HG03103 (cell line): ENCODE measurements around the gene TREML1.
"Not testable (repeated sequence)": the region's sequence is repeated elsewhere in the genome, so short reads cannot be mapped to it uniquely, and the experiment has no call there.

Experiments
- ATAC-seq: cut with Tn5 transposase; IDR thresholded peaks from one replicate; pipeline ENCODE4 v1.9.1; 2021; ENCODE audit warnings: low read depth; ENCODE audit not compliant: unreplicated experiment

TREML1 gene

DNA sequence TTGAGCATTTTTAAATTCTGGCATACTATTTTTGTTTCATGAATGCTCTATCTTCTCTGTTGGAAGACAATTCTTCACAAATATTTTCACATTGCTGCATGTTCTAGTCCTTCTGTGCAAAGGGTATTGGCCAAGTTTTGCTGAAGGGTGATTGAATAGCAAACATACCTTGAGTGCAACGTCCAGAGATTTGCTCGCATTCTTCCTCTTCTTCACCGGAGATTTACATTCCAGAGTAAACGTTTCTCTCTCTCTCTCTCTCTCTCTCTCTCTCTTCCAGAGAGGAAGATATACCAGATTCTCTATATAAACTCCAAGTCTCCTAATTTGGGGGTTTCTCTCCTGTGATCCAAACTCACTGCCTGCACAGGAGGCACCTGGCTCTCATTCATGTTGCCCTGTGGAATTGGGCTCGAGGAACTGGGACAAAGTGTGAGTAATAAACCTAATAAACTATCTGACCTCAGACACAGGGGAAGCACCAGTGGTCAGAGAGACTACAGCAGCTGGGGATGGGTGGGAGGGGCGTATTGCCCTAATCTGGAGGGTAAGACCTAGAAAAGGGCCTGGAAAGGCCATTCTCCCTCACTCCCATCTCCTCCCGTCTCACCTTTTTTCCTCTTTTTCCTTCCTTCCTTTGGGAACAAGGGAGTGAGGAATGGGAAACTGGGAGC lies 1.1 kb upstream of the TREML1 start:
- no peak for ATAC-seq

- ATAC-seq: no peak
Measured at GRCh38 chr6:41153451-41153850, 696 bp downstream of the TREML1 start.

- ATAC-seq: no peak
Measured at GRCh38 chr6:41150671-41151070, 3.5 kb downstream of the TREML1 start.

DNA sequence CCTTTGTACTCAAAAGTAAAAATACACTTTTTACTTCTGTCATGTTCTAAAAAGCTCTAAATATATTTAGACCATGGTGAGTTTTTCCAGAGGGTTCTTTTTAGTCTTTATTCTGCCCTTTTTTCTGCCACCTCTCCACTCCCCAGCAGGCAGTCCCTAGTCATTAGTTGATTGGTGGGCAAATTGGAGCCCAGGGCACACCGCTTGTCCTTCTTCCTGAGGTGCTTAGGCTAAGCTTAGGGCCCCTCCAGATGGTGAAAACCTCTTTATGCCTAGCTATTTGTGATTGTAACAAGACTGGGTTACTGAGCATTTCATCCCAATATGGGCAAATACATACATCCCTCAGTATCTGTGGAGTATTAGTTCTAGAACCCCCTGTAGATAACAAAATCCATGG lies 6.2 kb downstream of the TREML1 start:
- ATAC-seq: no peak

DNA sequence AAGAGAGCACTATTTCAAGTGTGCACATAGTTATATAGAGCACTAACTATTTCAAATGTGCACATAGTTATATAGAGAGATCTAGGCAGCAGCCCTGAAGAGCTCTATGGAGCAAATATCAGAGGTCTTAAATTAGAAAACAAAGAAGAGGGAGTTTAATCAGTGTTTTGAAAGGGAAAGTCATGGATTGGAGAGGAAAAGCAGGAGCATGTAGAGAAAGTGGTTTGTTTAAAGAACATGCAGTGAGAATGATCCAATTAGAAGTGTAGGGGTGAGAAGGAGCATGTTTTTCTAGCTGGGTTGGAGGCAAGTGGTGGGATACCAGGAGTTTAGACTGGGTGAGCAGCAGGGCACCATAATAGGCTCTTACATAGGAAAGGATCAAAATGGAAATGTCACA lies 17.2 kb downstream of the TREML1 start:
- ATAC-seq: no peak

DNA sequence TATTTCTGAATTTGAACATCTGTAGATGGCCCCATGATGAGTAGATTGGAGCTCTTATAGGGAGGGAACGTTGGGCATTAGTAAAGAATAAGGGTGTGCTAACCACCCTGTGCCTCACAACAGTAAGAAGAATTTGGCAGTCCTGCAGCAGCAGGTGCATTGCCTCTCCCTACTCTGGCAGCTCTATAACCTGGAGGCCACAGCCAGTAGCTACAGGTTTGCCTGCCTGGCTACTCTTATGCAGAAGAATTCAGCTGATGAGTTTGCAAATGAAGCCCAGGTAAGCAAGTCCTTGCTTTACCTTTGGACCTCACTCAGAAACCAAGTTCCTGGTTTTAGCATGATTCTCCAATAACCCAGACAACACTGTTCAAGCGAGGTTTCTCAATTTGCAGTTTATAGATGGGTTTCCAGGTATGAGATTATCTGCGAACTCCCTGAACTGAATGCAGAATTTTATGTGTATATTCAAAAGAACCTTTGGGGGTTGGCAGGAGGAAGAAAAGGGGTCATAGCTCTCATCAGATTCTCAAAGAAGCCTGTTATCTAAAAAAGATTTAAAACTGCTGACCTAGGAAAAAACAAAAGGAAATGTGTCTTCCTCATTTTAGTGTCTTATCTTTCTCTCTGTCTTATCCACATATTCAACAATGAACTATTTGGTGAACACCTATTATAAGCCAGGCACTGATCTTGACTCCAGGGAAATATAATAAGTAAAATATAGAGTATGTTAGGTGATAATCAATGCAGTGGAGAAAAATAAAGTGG lies 18.9 kb downstream of the TREML1 start:
- no peak for ATAC-seq

DNA sequence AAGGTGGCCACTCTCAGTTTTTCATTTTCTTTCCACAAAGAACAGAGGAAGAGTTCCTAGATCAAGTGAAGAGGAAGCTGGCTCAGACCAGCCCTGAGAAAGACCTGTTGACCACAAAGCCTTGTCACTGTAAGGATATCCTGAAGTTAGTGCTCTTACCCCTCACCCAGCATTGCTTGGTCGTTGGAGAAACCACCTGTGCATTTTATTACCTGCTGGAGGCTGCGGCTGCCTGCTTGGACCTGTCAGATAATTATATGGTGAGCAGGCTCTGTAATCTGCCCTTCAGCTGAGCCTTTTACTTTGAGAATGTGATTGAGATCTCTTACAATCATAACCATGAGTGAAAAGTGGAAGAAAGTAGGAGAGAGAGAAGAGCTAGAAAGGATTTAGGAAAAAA lies 21.9 kb downstream of the TREML1 start:
- ATAC-seq: no peak

- ATAC-seq: no peak
Measured at GRCh38 chr6:41125282-41125681, 28.9 kb downstream of the TREML1 start.

DNA sequence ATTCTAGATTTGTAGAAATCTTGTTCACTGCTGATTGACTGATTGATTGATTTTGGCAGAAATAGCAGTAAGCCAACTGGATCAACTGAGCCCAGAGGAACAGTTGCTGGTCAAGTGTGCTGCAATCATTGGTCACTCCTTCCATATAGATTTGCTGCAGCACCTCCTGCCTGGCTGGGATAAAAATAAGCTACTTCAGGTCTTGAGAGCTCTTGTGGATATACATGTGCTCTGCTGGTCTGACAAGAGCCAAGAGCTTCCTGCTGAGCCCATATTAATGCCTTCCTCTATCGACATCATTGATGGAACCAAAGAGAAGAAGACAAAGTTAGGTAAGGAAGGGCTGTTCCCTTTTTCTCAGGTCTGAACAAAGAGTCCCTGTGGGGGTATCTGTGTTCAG lies 31.2 kb downstream of the TREML1 start:
- no peak for ATAC-seq

DNA sequence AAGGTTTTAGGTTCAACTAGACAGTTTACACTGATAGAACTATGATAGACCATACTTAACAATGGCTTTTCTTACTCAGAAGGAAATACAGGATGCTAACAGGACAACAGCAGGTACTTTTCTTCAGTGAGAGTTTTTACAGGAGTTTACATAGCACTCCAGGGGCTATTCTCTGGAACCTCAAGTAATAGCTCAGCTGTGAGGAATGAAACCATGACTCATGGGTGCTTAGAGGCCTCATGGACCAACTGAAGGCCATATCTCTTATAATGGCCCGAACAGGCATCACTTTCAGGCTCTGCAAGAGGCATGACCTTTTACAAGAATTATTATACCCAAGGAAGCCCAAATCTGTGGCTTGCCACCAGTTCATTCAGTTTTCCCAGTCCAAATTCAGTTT lies 31.8 kb downstream of the TREML1 start:
- no peak for ATAC-seq

- no peak for ATAC-seq
Measured at GRCh38 chr6:41120058-41120457, 34.1 kb downstream of the TREML1 start.

- ATAC-seq: no peak
Measured at GRCh38 chr6:41119508-41119907, 34.6 kb downstream of the TREML1 start.

DNA sequence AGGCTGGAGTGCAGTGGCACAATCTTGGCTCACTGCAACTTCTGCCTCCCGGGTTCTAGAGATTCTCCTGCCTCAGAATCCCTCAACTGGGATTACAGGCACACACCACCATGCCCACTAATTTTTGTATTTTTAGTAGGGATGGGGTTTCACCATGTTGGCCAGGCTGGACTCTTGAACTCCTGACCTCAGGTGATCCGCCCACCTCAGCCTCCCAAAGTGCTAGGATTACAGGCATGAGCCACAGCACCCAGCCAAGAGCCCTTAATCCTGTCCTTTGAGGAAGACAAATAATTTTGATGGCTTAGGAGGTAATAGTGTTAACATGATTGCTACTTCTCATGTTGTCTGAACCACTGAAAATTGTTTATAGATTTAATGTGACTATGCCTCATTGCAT lies 39.1 kb downstream of the TREML1 start:
- not testable (repeated sequence) for ATAC-seq

DNA sequence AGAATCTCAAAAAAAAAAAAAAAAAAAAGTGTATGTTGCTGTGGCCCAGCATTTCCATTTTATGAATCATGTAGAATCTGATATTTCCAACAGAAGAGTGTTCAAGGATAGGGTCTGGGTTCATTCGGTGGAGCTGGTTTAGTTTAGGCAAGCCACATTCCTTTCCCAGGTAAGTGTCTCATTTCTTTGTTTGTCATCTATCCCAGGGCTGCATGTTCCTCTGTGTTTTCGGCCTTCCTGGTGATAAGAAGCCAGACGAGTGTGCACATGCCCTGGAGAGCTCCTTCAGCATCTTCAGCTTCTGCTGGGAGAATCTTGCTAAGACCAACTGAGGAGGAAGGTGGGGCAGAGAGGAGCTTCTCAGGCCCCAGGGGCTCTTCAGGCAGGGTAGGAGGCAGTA lies 43.1 kb downstream of the TREML1 start:
- ATAC-seq: no peak

- ATAC-seq: no peak
Measured at GRCh38 chr6:41103847-41104246, 50.3 kb downstream of the TREML1 start.

- no peak for ATAC-seq
Measured at GRCh38 chr6:41100871-41101287, 53.3 kb downstream of the TREML1 start.
